Measurements from ENCODE around the gene SYT8. TPM values are rescaled to one million over a fixed set of nuclear protein-coding genes. Genes with fewer than 3 reads are reported as not detected.

Gene SYT8
- total and polyA plus RNA-seq, 2 of the 8 experiments (the other 6 are each of a cell fraction or from before 2014, with no cell fraction given): not detected

GRCh38 chr11:1868056-1868635 lies 33.4 kb downstream of the SYT8 start:
- H3K4me3 ChIP-seq (ENCODE audit: extremely low read depth in 1 of 4, insufficient read depth in 2 of 4, low read depth in 3 of 4, low read length in 4 of 4): no peak overlapping the region
- WGBS, 2 experiments (ENCODE audit: extremely low coverage in 1 of 2, insufficient coverage in 1 of 2, insufficient read length in 1 of 2, insufficient replicate concordance in 2 of 2, low coverage in 1 of 2, low lambda C conversion rate in 2 of 2, missing lambda C conversion rate in 1 of 2): 80% methylated on average over 13 of the region's 14 CpGs; no CpG with 5 or more reads in 1 of the 2 experiments
- no peak overlapping the region for H3K56ac ChIP-seq (replicated peaks; ENCODE audit: insufficient read length, low read depth, low read length)
- no peak overlapping the region for H3K18ac ChIP-seq (ENCODE audit: extremely low read depth, low read length)
- H3K4me1 ChIP-seq (replicated peaks in 1 of 4; ENCODE audit: control insufficient read depth in 3 of 4, insufficient read depth in 4 of 4, low read length in 3 of 4): peaks cover 0 to 10% (median 5%) of the 10 kb centered on the region in 4 experiments; a peak in 5 of 7 replicates
- no peak overlapping the region for H2AK5ac ChIP-seq (ENCODE audit: low read depth, low read length)
- no peak overlapping the region for H2BK20ac ChIP-seq (ENCODE audit: low read length)
- FAIRE-seq: no peak
- H3K9ac ChIP-seq (replicated peaks in 1 of 4; ENCODE audit: extremely low read depth in 1 of 4, low read depth in 3 of 4, low read length in 3 of 4): no peak overlapping the region
- no peak overlapping the region for H2BK120ac ChIP-seq (replicated peaks; ENCODE audit: low read depth, low read length)
- no peak overlapping the region for H4K91ac ChIP-seq (replicated peaks; ENCODE audit: insufficient read length, low read length)
- no peak for DNase-seq (ENCODE audit: low read depth in 1 of 2, low spot score in 2 of 2)
- no peaks in the 10 kb centered on the region for H3K36me3 ChIP-seq (ENCODE audit: control insufficient read depth in 2 of 4, insufficient read depth in 4 of 4, low read length in 3 of 4)
- no peak overlapping the region for H2AFZ ChIP-seq (ENCODE audit: low read length)
- no peaks in the 10 kb centered on the region for H3K9me3 ChIP-seq (ENCODE audit: insufficient read depth in 2 of 2, low read depth in 1 of 2, low read length in 1 of 2)
- H3K27ac ChIP-seq (ENCODE audit: low read depth, low read length): no peak overlapping the region
- ChIA-PET CTCF (ENCODE audit: partially characterized antibody) (interaction anchor here (0.9 to 4.1 kb wide), 7 partner anchors 8 to 290 kb away, joined by 3 to 25 read pairs (median 6); no protein-coding TSS in a partner anchor), POLR2A (ENCODE audit: partially characterized antibody) (interaction anchor here (0.6 kb wide), 1 partner anchor 1113 kb away, joined by 3 read pairs; no protein-coding TSS in a partner anchor)
- no peak overlapping the region for H3K23ac ChIP-seq (ENCODE audit: insufficient read length)
- no peaks in the 10 kb centered on the region for H3K79me2 ChIP-seq (ENCODE audit: control insufficient read depth in 1 of 2, insufficient read depth in 2 of 2, low read length in 2 of 2)
- H3K27me3 ChIP-seq (replicated peaks in 1 of 4; ENCODE audit: control insufficient read depth in 3 of 4, extremely low read depth in 1 of 4, insufficient read depth in 3 of 4, low read length in 3 of 4): peaks cover 0 to 3% (median 0%) of the 10 kb centered on the region in 4 experiments; a peak in 1 of 7 replicates
- H3K14ac ChIP-seq (ENCODE audit: insufficient read length): no peak overlapping the region
- no peak overlapping the region for H2BK5ac ChIP-seq (ENCODE audit: low read depth, low read length)
- H2BK15ac ChIP-seq (ENCODE audit: low read length): no peak overlapping the region
- no peak overlapping the region for H4K5ac ChIP-seq (ENCODE audit: insufficient read length, low read depth, low read length)
- no peak overlapping the region for H4K8ac ChIP-seq (ENCODE audit: extremely low read depth, insufficient read depth, low read length)
- H3K4me2 ChIP-seq (ENCODE audit: insufficient read depth in 1 of 2, low read depth in 2 of 2, low read length in 2 of 2): no peak overlapping the region
- H2BK12ac ChIP-seq (ENCODE audit: low read depth, low read length): no peak overlapping the region
- H4K20me1 ChIP-seq (replicated peaks in 1 of 2; ENCODE audit: control insufficient read depth in 1 of 2, insufficient read depth in 2 of 2, low read length in 2 of 2): no peaks in the 10 kb centered on the region
- no peaks in the 10 kb centered on the region; the same call in 1 of the 2 replicates for H3K23me2 ChIP-seq (ENCODE audit: low read depth, low read length)
- H3K79me1 ChIP-seq (ENCODE audit: low read depth, low read length): no peaks in the 10 kb centered on the region
- H3K4ac ChIP-seq (replicated peaks; ENCODE audit: insufficient read length, low read depth, low read length): no peak overlapping the region
- TF ChIP-seq NANOG (IDR thresholded peaks at IDR 0.05; ENCODE audit: insufficient read depth, low read depth, low read length, poor library complexity, severe bottlenecking): no peak
- TF ChIP-seq EZH2 (IDR thresholded peaks at IDR 0.05; ENCODE audit: low read depth, low read length, severe bottlenecking): no peak
- no peak for TF ChIP-seq ZNF274 (IDR thresholded peaks at IDR 0.05; ENCODE audit: borderline replicate concordance, extremely low read depth, low read length)
- TF ChIP-seq KDM4A (IDR thresholded peaks at IDR 0.05; ENCODE audit: low read depth, low read length, severe bottlenecking): no peak
